ENCODE measurements around the gene LIN28B.

DNA sequence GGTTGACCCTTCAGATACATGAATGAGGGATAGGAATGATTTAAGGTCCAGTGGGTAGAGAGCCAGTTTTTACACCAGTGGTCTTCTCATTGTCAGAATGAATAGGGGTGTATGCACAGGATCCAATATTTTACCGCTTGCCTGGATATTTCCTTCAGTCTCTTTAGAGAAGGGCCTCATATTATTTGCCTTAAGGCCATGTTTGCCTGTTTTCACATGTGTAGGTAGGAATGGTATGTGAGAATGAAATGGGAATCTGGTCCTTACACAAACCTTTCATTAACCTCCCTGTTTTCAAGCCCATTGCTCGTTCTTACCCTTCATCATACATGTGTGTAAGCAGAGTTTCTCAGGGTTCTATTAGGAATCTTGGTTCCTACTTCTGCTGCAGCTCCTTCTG, 62.4 kb downstream of the LIN28B start:
- TF ChIP-seq, protein P1, sequence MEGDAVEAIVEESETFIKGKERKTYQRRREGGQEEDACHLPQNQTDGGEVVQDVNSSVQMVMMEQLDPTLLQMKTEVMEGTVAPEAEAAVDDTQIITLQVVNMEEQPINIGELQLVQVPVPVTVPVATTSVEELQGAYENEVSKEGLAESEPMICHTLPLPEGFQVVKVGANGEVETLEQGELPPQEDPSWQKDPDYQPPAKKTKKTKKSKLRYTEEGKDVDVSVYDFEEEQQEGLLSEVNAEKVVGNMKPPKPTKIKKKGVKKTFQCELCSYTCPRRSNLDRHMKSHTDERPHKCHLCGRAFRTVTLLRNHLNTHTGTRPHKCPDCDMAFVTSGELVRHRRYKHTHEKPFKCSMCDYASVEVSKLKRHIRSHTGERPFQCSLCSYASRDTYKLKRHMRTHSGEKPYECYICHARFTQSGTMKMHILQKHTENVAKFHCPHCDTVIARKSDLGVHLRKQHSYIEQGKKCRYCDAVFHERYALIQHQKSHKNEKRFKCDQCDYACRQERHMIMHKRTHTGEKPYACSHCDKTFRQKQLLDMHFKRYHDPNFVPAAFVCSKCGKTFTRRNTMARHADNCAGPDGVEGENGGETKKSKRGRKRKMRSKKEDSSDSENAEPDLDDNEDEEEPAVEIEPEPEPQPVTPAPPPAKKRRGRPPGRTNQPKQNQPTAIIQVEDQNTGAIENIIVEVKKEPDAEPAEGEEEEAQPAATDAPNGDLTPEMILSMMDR (IDR thresholded peaks at IDR 0.05) = no peak
- no peak for TF ChIP-seq EP300 (IDR thresholded peaks at IDR 0.05)
